Neural progenitor cell (in vitro differentiated cells): ENCODE data around the gene MAGI2. TPM values are rescaled to one million over a fixed set of nuclear protein-coding genes. Genes with fewer than 3 reads are reported as not detected.

Source experiments
- DNase-seq: peaks from one replicate; pipeline ENCODE4 v3.0.0-alpha.2; 2016; ENCODE audit warnings: low spot score
- H2AFZ ChIP-seq: fragments of 200-600 bp; sonication (generic); replicated peaks from 2 replicates; pipeline ENCODE4 v1.6.1; 2016; ENCODE audit warnings: antibody characterized with exemption
- H3F3A ChIP-seq: fragments of 200-600 bp; sonication (generic); 2 replicates; pipeline ENCODE4 v1.6.1; 2016; ENCODE audit warnings: antibody characterized with exemption, low read depth
- H3K27ac ChIP-seq: fragments of 200-600 bp; sonication (generic); 2 replicates; pipeline ENCODE4 v1.5.1; 2016; ENCODE audit warnings: mild to moderate bottlenecking
- H3K27me3 ChIP-seq: fragments of 200-600 bp; sonication (generic); 2 replicates; pipeline ENCODE4 v1.6.1; 2016; ENCODE audit warnings: mild to moderate bottlenecking, moderate library complexity
- H3K36me3 ChIP-seq: fragments of 200-600 bp; sonication (generic); 2 replicates; pipeline ENCODE4 v1.5.1; 2016
- H3K4me1 ChIP-seq: fragments of 200-600 bp; sonication (generic); 2 replicates; pipeline ENCODE4 v1.6.1; 2016; ENCODE audit warnings: mixed run types
- H3K4me2 ChIP-seq: fragments of 200-600 bp; sonication (generic); 2 replicates; pipeline ENCODE4 v1.6.1; 2016
- H3K4me3 ChIP-seq: fragments of 200-600 bp; sonication (generic); 2 replicates; pipeline ENCODE4 v1.5.1; 2016
- H3K79me2 ChIP-seq: fragments of 200-600 bp; sonication (generic); 2 replicates; pipeline ENCODE4 v1.6.1; 2016; ENCODE audit warnings: low read depth
- H3K9ac ChIP-seq: fragments of 200-600 bp; sonication (generic); 2 replicates; pipeline ENCODE4 v1.6.1; 2016
- H3K9me3 ChIP-seq: fragments of 200-600 bp; sonication (generic); 2 replicates; pipeline ENCODE4 v1.5.1; 2016; ENCODE audit warnings: low read depth
- H4K20me1 ChIP-seq: fragments of 200-600 bp; sonication (generic); 2 replicates; pipeline ENCODE4 v1.6.1; 2016; ENCODE audit warnings: low read depth
- H3K27ac Mint-ChIP-seq: 3 replicates; pipeline ENCODE4 v1.8.0; 2021; ENCODE audit warnings: mixed read lengths
- H3K27me3 Mint-ChIP-seq: 2 replicates; pipeline ENCODE4 v1.8.0; 2022; ENCODE audit warnings: low read depth, mild to moderate bottlenecking, inconsistent platforms, moderate library complexity, mixed read lengths; ENCODE audit not compliant: insufficient read depth
- H3K36me3 Mint-ChIP-seq: 3 replicates; pipeline ENCODE4 v1.8.0; 2021; ENCODE audit warnings: mixed read lengths
- H3K4me1 Mint-ChIP-seq: 3 replicates; pipeline ENCODE4 v1.8.0; 2021; ENCODE audit warnings: mixed read lengths
- H3K4me3 Mint-ChIP-seq: 3 replicates; pipeline ENCODE4 v1.8.0; 2021; ENCODE audit warnings: mild to moderate bottlenecking, moderate library complexity, mixed read lengths
- H3K9me3 Mint-ChIP-seq: 3 replicates; pipeline ENCODE4 v1.8.0; 2020; ENCODE audit warnings: mixed read lengths
- CTCF ChIP-seq: fragments of 200-600 bp; sonication (generic); IDR thresholded peaks from 2 replicates; pipeline ENCODE4 v1.5.1; 2017; ENCODE audit warnings: antibody characterized with exemption, mild to moderate bottlenecking
- EZH2 ChIP-seq: fragments of 200-600 bp; sonication (generic); IDR thresholded peaks from 2 replicates; pipeline ENCODE4 v1.6.1; 2017; ENCODE audit warnings: antibody characterized with exemption, mild to moderate bottlenecking, moderate library complexity
- EZH2phosphoT487 ChIP-seq: fragments of 200-600 bp; sonication (generic); IDR thresholded peaks from 2 replicates; pipeline ENCODE4 v1.6.1; 2017; ENCODE audit warnings: antibody characterized with exemption
- total RNA-seq: library from RNA; depleted of rRNA; stranded (reverse); fragments of >200 nt; gene quantifications from 2 replicates; pipeline ENCODE4 v1.2.3, GENCODE V29; 2015; ENCODE audit warnings: low replicate concordance

MAGI2 gene
- total RNA-seq, 1 donor from 2014 or later = 5.8 TPM

GRCh38 chr7:79241288-79242060 lies 212.0 kb downstream of the MAGI2 start:
- H3K9me3 ChIP-seq = no peaks in the 10 kb centered on the region
- H3K79me2 ChIP-seq = no peaks in the 10 kb centered on the region
- no peak for DNase-seq
- no peaks in the 10 kb centered on the region for H3K27me3 Mint-ChIP-seq
- no peak overlapping the region for H3K9ac ChIP-seq
- H3K27ac Mint-ChIP-seq = no peak overlapping the region
- no peak overlapping the region for H3K27ac ChIP-seq
- H3K4me1 Mint-ChIP-seq = no peaks in the 10 kb centered on the region
- no peaks in the 10 kb centered on the region for H3K9me3 Mint-ChIP-seq
- no peaks in the 10 kb centered on the region for H4K20me1 ChIP-seq
- no peak for TF ChIP-seq EZH2phosphoT487
- no peak for TF ChIP-seq CTCF
- no peak for TF ChIP-seq EZH2
- H3K27me3 ChIP-seq = no peaks in the 10 kb centered on the region
- no peak overlapping the region for H2AFZ ChIP-seq
- H3K36me3 ChIP-seq = no peaks in the 10 kb centered on the region
- no peaks in the 10 kb centered on the region for H3F3A ChIP-seq
- no peak overlapping the region for H3K4me2 ChIP-seq
- H3K4me1 ChIP-seq = peaks cover 11% of the 10 kb centered on the region
- H3K36me3 Mint-ChIP-seq = no peaks in the 10 kb centered on the region
- no peak overlapping the region for H3K4me3 Mint-ChIP-seq
- H3K4me3 ChIP-seq = no peak overlapping the region

- Histone ChIP-seq H3K4me3 (no peak overlapping the region), H3F3A (no peaks in the 10 kb centered on the region), H3K36me3 (no peaks in the 10 kb centered on the region), H3K27ac (no peak overlapping the region), H2AFZ (no peak overlapping the region), H3K9ac (no peak overlapping the region), H3K27me3 (no peaks in the 10 kb centered on the region), H3K4me1 (peaks cover 11% of the 10 kb centered on the region), H3K4me2 (no peak overlapping the region), H4K20me1 (no peaks in the 10 kb centered on the region), H3K9me3 (no peaks in the 10 kb centered on the region), H3K79me2 (no peaks in the 10 kb centered on the region)
- no peak overlapping the region for H3K27ac Mint-ChIP-seq
- H3K36me3 Mint-ChIP-seq = no peaks in the 10 kb centered on the region
- no peaks in the 10 kb centered on the region for H3K27me3 Mint-ChIP-seq
- no peak overlapping the region for H3K4me3 Mint-ChIP-seq
- no peaks in the 10 kb centered on the region for H3K9me3 Mint-ChIP-seq
- TF ChIP-seq EZH2phosphoT487 (no peak), EZH2 (no peak), CTCF (no peak)
- no peaks in the 10 kb centered on the region for H3K4me1 Mint-ChIP-seq
- no peak for DNase-seq
Measured at GRCh38 chr7:79240413-79240812, 213.1 kb downstream of the MAGI2 start.

DNA sequence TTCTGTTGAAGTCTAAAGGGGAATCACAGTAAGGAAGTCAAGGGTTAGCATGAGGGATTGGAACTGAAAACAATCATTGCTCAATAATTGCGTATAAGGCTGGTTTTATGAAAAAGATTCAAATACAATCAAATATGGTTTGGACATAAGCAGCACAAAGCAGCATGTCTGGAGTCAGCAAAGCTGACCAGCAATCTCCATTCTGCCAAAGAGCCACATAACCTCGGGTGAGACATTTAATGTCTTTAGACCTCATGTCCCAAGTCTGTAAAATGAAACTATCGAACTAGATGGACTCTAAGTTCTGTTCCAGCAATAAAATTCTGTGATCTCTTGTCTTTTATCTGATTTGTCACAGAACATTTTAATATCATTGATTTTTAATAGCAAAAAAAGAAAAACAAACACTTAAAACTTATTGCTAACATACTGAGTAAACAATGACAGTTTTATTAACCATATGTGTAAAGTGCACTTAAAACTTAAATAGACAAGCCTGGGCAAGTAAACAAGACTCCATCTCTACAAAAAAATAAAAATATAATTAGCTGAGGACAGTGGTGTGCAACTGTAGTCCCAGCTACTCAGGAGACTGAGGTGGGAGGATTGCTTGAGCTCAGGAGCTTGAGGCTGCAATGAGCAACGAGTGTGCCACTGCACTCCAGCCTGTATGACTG lies 217.0 kb downstream of the MAGI2 start:
- Mint-ChIP-seq H3K27me3 (no peaks in the 10 kb centered on the region), H3K4me1 (no peaks in the 10 kb centered on the region), H3K9me3 (no peaks in the 10 kb centered on the region), H3K36me3 (no peaks in the 10 kb centered on the region), H3K4me3 (no peak overlapping the region), H3K27ac (no peak overlapping the region)
- peaks cover 11% of the 10 kb centered on the region for H3K4me1 ChIP-seq
- H4K20me1 ChIP-seq = no peaks in the 10 kb centered on the region
- H3K9ac ChIP-seq = no peak overlapping the region
- no peak overlapping the region for H3K4me2 ChIP-seq
- no peak for TF ChIP-seq CTCF
- no peak for TF ChIP-seq EZH2
- no peak for TF ChIP-seq EZH2phosphoT487
- H3K9me3 ChIP-seq = no peaks in the 10 kb centered on the region
- no peak overlapping the region for H2AFZ ChIP-seq
- H3F3A ChIP-seq = no peaks in the 10 kb centered on the region
- no peaks in the 10 kb centered on the region for H3K27me3 ChIP-seq
- H3K79me2 ChIP-seq = no peaks in the 10 kb centered on the region
- no peak overlapping the region for H3K4me3 ChIP-seq
- no peak overlapping the region for H3K27ac ChIP-seq
- H3K36me3 ChIP-seq = no peaks in the 10 kb centered on the region
- DNase-seq = no peak
